ENCODE results near the gene SORL1. TPM values are rescaled to one million over a fixed set of nuclear protein-coding genes. Genes with fewer than 3 reads are reported as not detected.

Gene SORL1
- total and polyA plus RNA-seq, 7 donors, result 3.2 to 19.8 (median 12.2) TPM

DNA sequence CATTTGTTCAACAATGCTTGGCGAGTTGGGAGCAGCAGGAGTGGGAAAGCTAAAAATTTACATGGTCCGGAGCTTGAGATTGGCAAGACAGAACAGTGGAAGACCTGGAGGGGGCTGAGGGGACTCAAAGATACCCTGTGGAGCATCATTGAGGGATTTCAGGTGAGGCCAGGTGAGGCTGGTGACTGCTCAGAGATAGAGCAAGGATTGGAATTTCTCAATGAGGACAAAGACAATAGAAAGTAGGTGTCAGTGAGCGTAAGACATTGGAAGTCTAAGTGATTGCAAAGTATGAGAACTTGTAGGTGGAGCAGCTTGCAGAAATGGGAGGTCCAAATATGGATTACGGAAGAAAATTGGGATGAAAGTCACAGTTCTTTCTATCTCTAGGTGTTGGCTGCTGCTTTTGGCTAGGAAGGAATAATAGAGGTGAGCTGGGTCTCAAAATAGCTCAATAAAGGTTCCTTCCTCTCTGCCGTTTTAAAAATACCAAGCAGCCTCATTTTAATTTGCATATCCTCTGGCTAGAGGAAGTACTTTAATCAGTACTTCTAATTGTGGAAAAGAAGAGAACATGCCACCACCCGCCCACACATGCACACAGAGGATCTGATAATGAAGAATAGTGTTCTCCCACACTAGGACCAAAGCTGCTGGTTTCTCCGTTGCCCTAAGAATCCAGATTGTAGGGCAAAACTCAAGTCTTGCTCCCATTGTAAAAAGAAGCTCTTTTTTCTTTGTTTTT lies 42.4 kb downstream of the SORL1 start:
- DNase-seq, result no peak
- intact Hi-C loops (cut with DNase I), result no loop called here
- TF ChIP-seq EP300 (IDR thresholded peaks at IDR 0.05), result no peak
- TF ChIP-seq POLR2A (IDR thresholded peaks at IDR 0.05), result no peak
- TF ChIP-seq, protein P1, sequence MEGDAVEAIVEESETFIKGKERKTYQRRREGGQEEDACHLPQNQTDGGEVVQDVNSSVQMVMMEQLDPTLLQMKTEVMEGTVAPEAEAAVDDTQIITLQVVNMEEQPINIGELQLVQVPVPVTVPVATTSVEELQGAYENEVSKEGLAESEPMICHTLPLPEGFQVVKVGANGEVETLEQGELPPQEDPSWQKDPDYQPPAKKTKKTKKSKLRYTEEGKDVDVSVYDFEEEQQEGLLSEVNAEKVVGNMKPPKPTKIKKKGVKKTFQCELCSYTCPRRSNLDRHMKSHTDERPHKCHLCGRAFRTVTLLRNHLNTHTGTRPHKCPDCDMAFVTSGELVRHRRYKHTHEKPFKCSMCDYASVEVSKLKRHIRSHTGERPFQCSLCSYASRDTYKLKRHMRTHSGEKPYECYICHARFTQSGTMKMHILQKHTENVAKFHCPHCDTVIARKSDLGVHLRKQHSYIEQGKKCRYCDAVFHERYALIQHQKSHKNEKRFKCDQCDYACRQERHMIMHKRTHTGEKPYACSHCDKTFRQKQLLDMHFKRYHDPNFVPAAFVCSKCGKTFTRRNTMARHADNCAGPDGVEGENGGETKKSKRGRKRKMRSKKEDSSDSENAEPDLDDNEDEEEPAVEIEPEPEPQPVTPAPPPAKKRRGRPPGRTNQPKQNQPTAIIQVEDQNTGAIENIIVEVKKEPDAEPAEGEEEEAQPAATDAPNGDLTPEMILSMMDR (IDR thresholded peaks at IDR 0.05), result no peak
- TF ChIP-seq POLR2AphosphoS5 (IDR thresholded peaks at IDR 0.05), result no peak
- H3K27me3 ChIP-seq, result no peaks in the 10 kb centered on the region
- H3K9me3 ChIP-seq, result no peaks in the 10 kb centered on the region
- peaks cover 0 to 14% (median 3%) of the 10 kb centered on the region in 4 donors for H3K36me3 ChIP-seq
- H3K27ac ChIP-seq, result no peak overlapping the region
- WGBS, 2 donors, result 71 to 92% methylated on average over 7 of the region's 7 CpGs
- no peak overlapping the region for H3K4me3 ChIP-seq
- no peaks in the 10 kb centered on the region for H3K4me1 ChIP-seq

DNA sequence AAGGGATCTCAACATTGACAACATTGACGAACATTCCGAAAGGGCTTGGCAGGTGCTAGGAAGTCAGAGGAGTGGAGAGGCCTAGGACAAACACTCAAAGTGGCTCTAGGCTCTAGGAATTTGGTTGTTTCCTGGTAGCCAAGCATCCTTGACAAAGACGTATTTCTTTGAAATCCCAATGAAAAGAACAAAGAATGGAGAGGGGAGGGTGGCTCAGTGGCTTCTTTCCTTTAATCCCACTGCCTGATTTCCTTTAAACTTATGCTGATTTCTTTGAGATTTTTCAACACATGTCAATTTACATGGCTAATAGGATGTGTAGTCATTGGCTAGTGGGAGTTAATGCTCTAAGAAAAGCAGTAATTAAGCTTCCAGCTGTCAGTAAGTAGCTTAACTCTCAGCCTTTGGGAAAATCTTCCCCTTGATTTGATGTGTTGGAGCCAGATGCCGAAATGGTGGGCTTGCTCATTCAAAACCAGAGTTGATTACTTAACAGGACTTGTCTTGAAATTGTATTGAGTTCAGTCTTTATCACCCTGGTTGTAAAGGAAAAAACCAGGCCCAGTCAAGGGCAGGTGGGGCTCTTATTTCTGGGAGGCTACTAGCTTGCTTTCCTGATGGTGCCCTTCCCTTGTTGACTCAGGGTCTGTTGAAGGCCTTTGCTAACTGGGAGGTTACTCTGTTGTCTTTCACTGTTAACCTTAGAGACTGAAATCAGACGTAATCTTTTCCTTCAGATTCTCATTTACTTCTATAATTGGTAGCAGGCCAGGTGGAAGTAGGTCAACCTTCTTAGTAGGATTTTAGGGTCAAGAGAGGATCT lies 45.3 kb downstream of the SORL1 start:
- Histone ChIP-seq H3K27me3 (no peaks in the 10 kb centered on the region), H3K36me3 (peaks cover 0 to 14% (median 3%) of the 10 kb centered on the region in 4 donors), H3K9me3 (no peaks in the 10 kb centered on the region), H3K4me3 (no peak overlapping the region), H3K4me1 (no peaks in the 10 kb centered on the region), H3K27ac (no peak overlapping the region)
- TF ChIP-seq POLR2AphosphoS5 (IDR thresholded peaks at IDR 0.05), result no peak
- TF ChIP-seq EP300 (IDR thresholded peaks at IDR 0.05), result no peak
- no peak for TF ChIP-seq POLR2A (IDR thresholded peaks at IDR 0.05)
- TF ChIP-seq, protein P1 (IDR thresholded peaks at IDR 0.05), result no peak
- intact Hi-C loops (cut with DNase I), result no loop called here
- DNase-seq, result no peak
- 59 to 78% methylated on average over 5 of the region's 5 CpGs for WGBS, 2 donors

GRCh38 chr11:121499405-121499804 lies 47.3 kb downstream of the SORL1 start:
- DNase-seq, result no peak
- intact Hi-C loops (cut with DNase I), result no loop called here
- Histone ChIP-seq H3K36me3 (peaks cover 0 to 14% (median 3%) of the 10 kb centered on the region in 4 donors), H3K4me1 (no peaks in the 10 kb centered on the region), H3K27me3 (no peaks in the 10 kb centered on the region), H3K4me3 (no peak overlapping the region), H3K27ac (no peak overlapping the region), H3K9me3 (no peaks in the 10 kb centered on the region)
- 32 to 49% methylated on average over 2 of the region's 2 CpGs for WGBS, 2 donors
- TF ChIP-seq POLR2A (IDR thresholded peaks at IDR 0.05), result no peak

DNA sequence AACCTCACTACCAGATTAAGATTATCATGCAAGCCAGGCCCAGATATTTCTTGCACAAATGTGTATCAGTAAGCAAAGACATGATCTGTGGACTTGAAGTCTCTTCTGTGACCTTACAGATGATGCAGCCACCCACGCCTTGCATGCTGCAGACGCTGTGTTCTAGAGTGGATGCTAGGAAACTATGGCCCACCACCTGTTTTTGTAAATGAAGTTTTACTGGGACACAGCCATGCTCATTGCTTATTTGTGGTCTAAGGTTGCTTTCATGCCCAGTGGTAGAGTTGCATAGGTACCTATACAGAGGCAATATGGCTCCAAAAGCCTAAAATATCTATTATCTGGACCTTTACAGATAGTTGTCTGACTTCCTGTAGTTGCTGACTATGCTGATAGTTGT lies 48.2 kb downstream of the SORL1 start:
- 48 to 71% methylated on average over 2 of the region's 2 CpGs for WGBS, 2 donors

More for the DNA sequence above, 48.2 kb downstream of the SORL1 start:
- no peaks in the 10 kb centered on the region for H3K27me3 ChIP-seq
- no peaks in the 10 kb centered on the region for H3K4me1 ChIP-seq
- intact Hi-C loops (cut with DNase I), result no loop called here
- no peak overlapping the region for H3K27ac ChIP-seq
- H3K9me3 ChIP-seq, result no peaks in the 10 kb centered on the region
- no peak overlapping the region for H3K4me3 ChIP-seq
- TF ChIP-seq, protein P1 (IDR thresholded peaks at IDR 0.05), result no peak
- no peak for TF ChIP-seq POLR2A (IDR thresholded peaks at IDR 0.05)
- TF ChIP-seq POLR2AphosphoS5 (IDR thresholded peaks at IDR 0.05), result no peak
- no peak for TF ChIP-seq EP300 (IDR thresholded peaks at IDR 0.05)
- DNase-seq, result no peak
- H3K36me3 ChIP-seq, result peaks cover 0 to 14% (median 3%) of the 10 kb centered on the region in 4 donors
